HG03064 (cell line): ENCODE results near the gene HECW1.

ENCODE experiments used
- ATAC-seq: cut with Tn5 transposase; IDR thresholded peaks from one replicate; pipeline ENCODE4 v1.9.1; 2021; ENCODE audit warnings: low read depth; ENCODE audit not compliant: unreplicated experiment

HECW1 gene

GRCh38 chr7:43302211-43302711, 189.8 kb downstream of the HECW1 start:
- ATAC-seq, result no peak

- no peak for ATAC-seq
Observed at GRCh38 chr7:43302773-43303460, 190.5 kb downstream of the HECW1 start.

GRCh38 chr7:43303740-43304241, 191.3 kb downstream of the HECW1 start:
- no peak for ATAC-seq

GRCh38 chr7:43306404-43306803, 194.0 kb downstream of the HECW1 start:
- no peak for ATAC-seq

- ATAC-seq, result no peak
Observed at GRCh38 chr7:43307522-43307921, 195.1 kb downstream of the HECW1 start.

- ATAC-seq, result no peak
Observed at GRCh38 chr7:43308913-43309705, 196.7 kb downstream of the HECW1 start.

- no peak for ATAC-seq
Observed at GRCh38 chr7:43309706-43310022, 197.2 kb downstream of the HECW1 start.

GRCh38 chr7:43311052-43311451, 198.6 kb downstream of the HECW1 start:
- no peak for ATAC-seq

GRCh38 chr7:43311694-43312093, 199.2 kb downstream of the HECW1 start:
- no peak for ATAC-seq

- ATAC-seq, result no peak
Observed at GRCh38 chr7:43313628-43314378, 201.4 kb downstream of the HECW1 start.

GRCh38 chr7:43314379-43315158, 202.1 kb downstream of the HECW1 start:
- ATAC-seq, result no peak

GRCh38 chr7:43317075-43317474, 204.6 kb downstream of the HECW1 start:
- no peak for ATAC-seq

GRCh38 chr7:43318188-43318770, 205.8 kb downstream of the HECW1 start:
- no peak for ATAC-seq

- no peak for ATAC-seq
Observed at GRCh38 chr7:43325595-43325994, 213.1 kb downstream of the HECW1 start.

- no peak for ATAC-seq
Observed at GRCh38 chr7:43328336-43328735, 215.9 kb downstream of the HECW1 start.

GRCh38 chr7:43328785-43329380, 216.4 kb downstream of the HECW1 start:
- ATAC-seq, result no peak

GRCh38 chr7:43332193-43332796, 219.8 kb downstream of the HECW1 start:
- no peak for ATAC-seq

- no peak for ATAC-seq
Observed at GRCh38 chr7:43337191-43337590, 224.7 kb downstream of the HECW1 start.

- no peak for ATAC-seq
Observed at GRCh38 chr7:43337811-43338210, 225.4 kb downstream of the HECW1 start.
